ENCODE data around the gene PDE9A.

PDE9A gene

GRCh38 chr21:42754270-42754933 is 101.0 kb downstream of the PDE9A start:
- POLR2A ChIA-PET: no interaction called here
- CTCF ChIA-PET: no interaction called here
- TF ChIP-seq L3MBTL2 (conservative IDR thresholded peaks at IDR 0.05) (no peak), FOXA1 (IDR thresholded peaks at IDR 0.05) (no peak), NFRKB (IDR thresholded peaks at IDR 0.05) (no peak), CTBP1 (IDR thresholded peaks at IDR 0.05; ENCODE audit: borderline replicate concordance) (no peak), HDGF (IDR thresholded peaks at IDR 0.05; ENCODE audit: borderline replicate concordance) (no peak), ELF4 (IDR thresholded peaks at IDR 0.05) (no peak), BHLHE40 (IDR thresholded peaks at IDR 0.05; ENCODE audit: borderline replicate concordance) (no peak), ZNF384 (IDR thresholded peaks at IDR 0.05) (no peak), FOXM1 (IDR thresholded peaks at IDR 0.05; ENCODE audit: borderline replicate concordance) (no peak), TARDBP (IDR thresholded peaks at IDR 0.05) (no peak), LEF1 (IDR thresholded peaks at IDR 0.05; ENCODE audit: borderline replicate concordance) (no peak), SUZ12 (IDR thresholded peaks at IDR 0.05) (no peak), ARNT (IDR thresholded peaks at IDR 0.05) (no peak), FOXK2 (IDR thresholded peaks at IDR 0.05) (no peak), SP1 (IDR thresholded peaks at IDR 0.05) (no peak)
- TF ChIP-seq, protein P1, sequence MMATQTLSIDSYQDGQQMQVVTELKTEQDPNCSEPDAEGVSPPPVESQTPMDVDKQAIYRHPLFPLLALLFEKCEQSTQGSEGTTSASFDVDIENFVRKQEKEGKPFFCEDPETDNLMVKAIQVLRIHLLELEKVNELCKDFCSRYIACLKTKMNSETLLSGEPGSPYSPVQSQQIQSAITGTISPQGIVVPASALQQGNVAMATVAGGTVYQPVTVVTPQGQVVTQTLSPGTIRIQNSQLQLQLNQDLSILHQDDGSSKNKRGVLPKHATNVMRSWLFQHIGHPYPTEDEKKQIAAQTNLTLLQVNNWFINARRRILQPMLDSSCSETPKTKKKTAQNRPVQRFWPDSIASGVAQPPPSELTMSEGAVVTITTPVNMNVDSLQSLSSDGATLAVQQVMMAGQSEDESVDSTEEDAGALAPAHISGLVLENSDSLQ (IDR thresholded peaks at IDR 0.05): no peak
- no peak for DNase-seq (ENCODE audit: extremely low spot score)

DNA sequence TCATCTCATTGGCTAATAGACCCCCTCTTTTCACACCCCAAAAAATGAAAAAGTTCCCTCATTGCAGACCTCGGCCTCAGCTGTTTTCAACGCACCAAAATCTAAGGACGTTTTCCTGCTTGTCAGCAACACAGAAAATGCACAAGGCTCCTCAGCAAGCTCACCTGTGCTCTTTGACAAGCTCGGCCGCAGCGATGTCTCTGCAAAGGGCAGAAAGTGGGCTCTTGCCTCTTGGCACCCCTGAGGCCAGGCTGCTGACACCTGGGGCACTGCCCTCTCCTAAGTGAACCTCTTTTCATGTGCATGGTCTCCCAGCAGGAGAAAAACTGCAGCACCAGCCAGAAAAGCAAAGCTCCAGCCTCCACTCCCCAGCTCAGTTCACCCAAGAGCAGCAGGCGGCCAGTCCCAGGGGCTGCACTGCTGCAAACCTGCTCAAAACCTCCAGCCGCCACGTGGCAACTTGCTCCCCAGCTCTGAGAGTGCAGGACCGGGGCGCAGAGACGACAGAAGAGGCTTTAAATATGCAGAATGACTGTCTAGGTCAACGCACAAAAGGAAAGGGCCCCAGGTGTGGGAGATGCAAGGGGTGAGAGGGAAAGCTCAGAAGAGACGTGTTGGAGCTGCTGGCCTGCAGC is 101.7 kb downstream of the PDE9A start:
- no peak for DNase-seq (ENCODE audit: extremely low spot score)
- ChIA-PET POLR2A (no interaction called here), CTCF (no interaction called here)
- TF ChIP-seq ARNT (IDR thresholded peaks at IDR 0.05) (no peak), ZNF384 (IDR thresholded peaks at IDR 0.05) (no peak), L3MBTL2 (conservative IDR thresholded peaks at IDR 0.05) (no peak), SP1 (IDR thresholded peaks at IDR 0.05) (no peak), NFRKB (IDR thresholded peaks at IDR 0.05) (no peak)

DNA sequence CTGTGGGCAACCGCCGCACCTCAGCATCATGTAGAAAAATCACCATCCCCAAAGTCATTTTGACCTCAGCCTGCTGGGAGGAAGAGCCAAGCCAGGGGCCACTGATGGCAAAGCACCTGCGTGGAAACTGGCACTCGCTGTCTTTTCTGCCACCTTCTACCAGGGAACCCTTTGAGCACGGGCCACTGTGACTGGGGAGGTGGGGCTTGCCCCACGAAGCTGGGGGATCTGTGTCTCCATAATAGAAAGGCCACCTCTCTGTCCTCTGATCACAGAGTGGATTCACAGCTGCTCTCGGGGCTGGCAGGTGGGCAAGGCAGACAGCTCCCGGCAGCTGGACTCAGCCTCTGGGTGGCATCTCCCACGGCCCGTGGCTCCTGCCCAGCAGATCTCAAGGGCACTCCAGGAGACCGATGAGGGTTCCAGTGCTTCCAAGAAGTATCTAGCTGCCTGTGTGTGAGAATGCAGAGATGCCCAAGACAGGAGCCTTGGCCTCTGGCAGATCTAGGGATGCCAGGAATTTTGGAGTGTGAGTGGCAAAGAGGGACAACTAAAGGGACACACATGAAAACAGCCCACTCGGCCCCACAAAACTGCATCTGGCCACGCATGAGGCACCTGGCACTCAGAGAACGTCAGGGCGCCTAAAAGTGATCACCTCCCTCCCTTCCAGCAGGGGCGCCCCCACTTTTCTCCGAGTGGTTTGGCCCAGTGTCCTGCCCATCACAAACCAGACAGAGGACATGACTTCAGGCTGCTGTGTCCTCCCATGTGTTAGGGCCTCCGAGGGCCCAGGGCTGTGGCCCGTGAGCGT is 102.6 kb downstream of the PDE9A start:
- POLR2A ChIA-PET: no interaction called here

DNA sequence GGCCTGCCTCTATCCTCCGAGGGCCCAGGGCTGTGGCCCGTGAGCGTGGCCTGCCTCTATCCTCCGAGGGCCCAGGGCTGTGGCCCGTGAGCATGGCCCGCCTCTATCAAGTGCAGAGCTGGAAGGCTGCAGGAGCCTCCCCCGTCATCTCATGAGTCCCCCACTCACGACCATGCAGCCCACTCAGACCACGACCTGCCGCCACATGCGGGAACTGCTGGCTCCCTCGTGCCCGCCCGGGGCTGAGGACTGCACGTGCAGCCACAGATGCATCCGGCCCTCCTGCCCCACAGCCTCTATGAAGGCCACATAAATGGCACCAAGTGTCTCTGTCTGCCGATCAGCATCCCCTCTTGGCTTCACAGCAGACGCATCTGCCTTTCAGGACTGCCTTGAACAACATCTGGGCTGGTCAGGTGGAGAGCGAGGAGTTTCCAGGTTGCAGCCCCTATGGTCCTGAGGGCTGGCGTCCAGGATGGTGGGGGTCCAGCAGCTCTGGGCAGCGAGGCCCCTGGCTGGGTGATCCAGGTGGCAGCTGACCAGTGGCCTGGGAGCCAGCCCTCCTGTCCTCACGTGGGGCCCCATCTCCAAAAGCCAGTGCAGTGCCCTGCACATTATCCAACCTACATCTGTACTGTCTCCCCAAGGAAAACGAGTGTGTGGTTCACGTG is 103.3 kb downstream of the PDE9A start:
- CTCF ChIA-PET: no interaction called here
- no peak for DNase-seq (ENCODE audit: extremely low spot score)
- POLR2A ChIA-PET: no interaction called here
- TF ChIP-seq ELF4 (IDR thresholded peaks at IDR 0.05) (no peak), FOXA1 (IDR thresholded peaks at IDR 0.05) (no peak), HDGF (IDR thresholded peaks at IDR 0.05; ENCODE audit: borderline replicate concordance) (no peak), TARDBP (IDR thresholded peaks at IDR 0.05) (no peak), LEF1 (IDR thresholded peaks at IDR 0.05; ENCODE audit: borderline replicate concordance) (no peak), ARNT (IDR thresholded peaks at IDR 0.05) (no peak), NFRKB (IDR thresholded peaks at IDR 0.05) (no peak), FOXM1 (IDR thresholded peaks at IDR 0.05; ENCODE audit: borderline replicate concordance) (no peak), ZNF384 (IDR thresholded peaks at IDR 0.05) (no peak), SUZ12 (IDR thresholded peaks at IDR 0.05) (no peak), SP1 (IDR thresholded peaks at IDR 0.05) (no peak), FOXK2 (IDR thresholded peaks at IDR 0.05) (no peak), CTBP1 (IDR thresholded peaks at IDR 0.05; ENCODE audit: borderline replicate concordance) (no peak), L3MBTL2 (conservative IDR thresholded peaks at IDR 0.05) (no peak), BHLHE40 (IDR thresholded peaks at IDR 0.05; ENCODE audit: borderline replicate concordance) (no peak)
- TF ChIP-seq, protein P1 (IDR thresholded peaks at IDR 0.05): no peak

More for the DNA sequence above, 102.6 kb downstream of the PDE9A start:
- TF ChIP-seq FOXK2 (IDR thresholded peaks at IDR 0.05): no peak
- TF ChIP-seq ZNF384 (IDR thresholded peaks at IDR 0.05): no peak
- TF ChIP-seq TARDBP (IDR thresholded peaks at IDR 0.05): no peak
- TF ChIP-seq L3MBTL2 (conservative IDR thresholded peaks at IDR 0.05): no peak
- no peak for TF ChIP-seq BHLHE40 (IDR thresholded peaks at IDR 0.05; ENCODE audit: borderline replicate concordance)
- TF ChIP-seq, protein P1 (IDR thresholded peaks at IDR 0.05): no peak
- TF ChIP-seq NFRKB (IDR thresholded peaks at IDR 0.05): no peak
- no peak for TF ChIP-seq SUZ12 (IDR thresholded peaks at IDR 0.05)
- TF ChIP-seq HDGF (IDR thresholded peaks at IDR 0.05; ENCODE audit: borderline replicate concordance): no peak
- no peak for TF ChIP-seq FOXM1 (IDR thresholded peaks at IDR 0.05; ENCODE audit: borderline replicate concordance)
- TF ChIP-seq LEF1 (IDR thresholded peaks at IDR 0.05; ENCODE audit: borderline replicate concordance): no peak
- no peak for TF ChIP-seq CTBP1 (IDR thresholded peaks at IDR 0.05; ENCODE audit: borderline replicate concordance)
- no peak for TF ChIP-seq FOXA1 (IDR thresholded peaks at IDR 0.05)
- TF ChIP-seq SP1 (IDR thresholded peaks at IDR 0.05): no peak
- no peak for TF ChIP-seq ELF4 (IDR thresholded peaks at IDR 0.05)
- no peak for TF ChIP-seq ARNT (IDR thresholded peaks at IDR 0.05)
- no peak for DNase-seq (ENCODE audit: extremely low spot score)
- CTCF ChIA-PET: no interaction called here

- no peak for DNase-seq (ENCODE audit: extremely low spot score)
- TF ChIP-seq TARDBP (IDR thresholded peaks at IDR 0.05) (no peak), FOXM1 (IDR thresholded peaks at IDR 0.05; ENCODE audit: borderline replicate concordance) (no peak), ARNT (IDR thresholded peaks at IDR 0.05) (no peak), ZNF384 (IDR thresholded peaks at IDR 0.05) (no peak)
- TF ChIP-seq, protein P1 (IDR thresholded peaks at IDR 0.05): no peak
- ChIA-PET POLR2A (no interaction called here), CTCF (no interaction called here)
These were observed 104.0 kb downstream of the PDE9A start for GRCh38 chr21:42757422-42757821.
